Fibroblast of pulmonary artery (primary cell): ENCODE results near the gene SULF2.

ENCODE experiments used
- DNase-seq: peaks from one replicate; pipeline ENCODE4 v3.0.0-alpha.2; 2010; ENCODE audit warnings: low read depth
- H3K4me3 ChIP-seq: replicated peaks from 2 replicates; pipeline ENCODE4 v1.5.1; 2011; ENCODE audit warnings: low read depth, mild to moderate bottlenecking, control low read depth, low read length, moderate library complexity
- CTCF ChIP-seq: IDR thresholded peaks from 2 replicates; pipeline ENCODE4 v1.5.1; 2011; ENCODE audit warnings: mild to moderate bottlenecking, control low read depth, low read length, inconsistent platforms; ENCODE audit errors: missing control alignments

The SULF2 gene

GRCh38 chr20:47734870-47735269, 50.4 kb downstream of the SULF2 start:
- H3K4me3 ChIP-seq, result no peak overlapping the region
- TF ChIP-seq CTCF, result no peak
- DNase-seq, result no peak

GRCh38 chr20:47733892-47734291, 51.4 kb downstream of the SULF2 start:
- TF ChIP-seq CTCF, result no peak
- no peak overlapping the region for H3K4me3 ChIP-seq
- DNase-seq, result no peak

- H3K4me3 ChIP-seq, result no peak overlapping the region
- TF ChIP-seq CTCF, result no peak
- no peak for DNase-seq
Observed at GRCh38 chr20:47730744-47731143, 54.5 kb downstream of the SULF2 start.

GRCh38 chr20:47729472-47729871, 55.8 kb downstream of the SULF2 start:
- no peak for DNase-seq
- TF ChIP-seq CTCF, result no peak
- H3K4me3 ChIP-seq, result no peak overlapping the region

- no peak for TF ChIP-seq CTCF
- DNase-seq, result no peak
- H3K4me3 ChIP-seq, result no peak overlapping the region
Observed at GRCh38 chr20:47727909-47728361, 57.3 kb downstream of the SULF2 start.

- DNase-seq, result no peak
- TF ChIP-seq CTCF, result no peak
- no peak overlapping the region for H3K4me3 ChIP-seq
Observed at GRCh38 chr20:47727170-47727880, 58.0 kb downstream of the SULF2 start.

- H3K4me3 ChIP-seq, result no peak overlapping the region
- TF ChIP-seq CTCF, result no peak
- DNase-seq, result no peak
Observed at GRCh38 chr20:47726632-47727031, 58.6 kb downstream of the SULF2 start.
